ENCODE data around the gene NAV1.
"Not testable (repeated sequence)": the region's sequence is repeated elsewhere in the genome, so short reads cannot be mapped to it uniquely, and the experiment has no call there.

Gene NAV1

GRCh38 chr1:201503397-201504176, 35.3 kb upstream of the NAV1 start:
- DNase-seq, result peak; percentile 77

- DNase-seq, result no peak
These were observed 34.7 kb upstream of the NAV1 start for GRCh38 chr1:201504179-201504631.

GRCh38 chr1:201504799-201505502, 34.0 kb upstream of the NAV1 start:
- DNase-seq, result no peak

GRCh38 chr1:201505503-201505890, 33.4 kb upstream of the NAV1 start:
- DNase-seq, result no peak

GRCh38 chr1:201506092-201506491, 32.8 kb upstream of the NAV1 start:
- no peak for DNase-seq

GRCh38 chr1:201506557-201507359, 32.2 kb upstream of the NAV1 start, which contains the start of gene CSRP1:
Gene CSRP1 (minus strand): TSS chr1:201507123. CDS start chr1:201496303, 10,820 bp downstream.
- peak; percentile 77 for DNase-seq

- DNase-seq, result no peak
These were observed 31.6 kb upstream of the NAV1 start for GRCh38 chr1:201507360-201507675.

GRCh38 chr1:201508809-201509208, 30.1 kb upstream of the NAV1 start:
- DNase-seq, result no peak

- DNase-seq, result no peak
These were observed 29.1 kb upstream of the NAV1 start for GRCh38 chr1:201509601-201510374.

- no peak for DNase-seq
These were observed 28.2 kb upstream of the NAV1 start for GRCh38 chr1:201510734-201511133.

- no peak for DNase-seq
These were observed 27.5 kb upstream of the NAV1 start for GRCh38 chr1:201511396-201511940.

GRCh38 chr1:201511941-201512539, 26.9 kb upstream of the NAV1 start:
- DNase-seq, result no peak

GRCh38 chr1:201513498-201514243, 25.3 kb upstream of the NAV1 start:
- no peak for DNase-seq

- no peak for DNase-seq
These were observed 24.5 kb upstream of the NAV1 start for GRCh38 chr1:201514466-201514865.

GRCh38 chr1:201515062-201515750, 23.7 kb upstream of the NAV1 start:
- DNase-seq, result no peak

GRCh38 chr1:201515895-201516294, 23.0 kb upstream of the NAV1 start:
- DNase-seq, result no peak

GRCh38 chr1:201516511-201517127, 22.3 kb upstream of the NAV1 start:
- DNase-seq, result no peak

GRCh38 chr1:201517631-201518030, 21.3 kb upstream of the NAV1 start:
- no peak for DNase-seq

- no peak for DNase-seq
These were observed 20.9 kb upstream of the NAV1 start for GRCh38 chr1:201518071-201518470.

GRCh38 chr1:201520046-201520575, 18.8 kb upstream of the NAV1 start:
- not testable (repeated sequence) for DNase-seq

Data from NCI-H2171 treated with DMSO at 0.1 percent for 48 hours (cell line).